Mucosa of stomach (tissue), 1 donor: Measurements from ENCODE around the gene PLEKHS1.

ENCODE experiments used
- H3K27me3 ChIP-seq: one replicate; pipeline ENCODE4 v1.7.0; 2013; ENCODE audit warnings: mild to moderate bottlenecking, low read length; ENCODE audit not compliant: control insufficient read depth, insufficient read depth
- H3K36me3 ChIP-seq: one replicate; pipeline ENCODE4 v1.7.0; 2013; ENCODE audit warnings: low read length; ENCODE audit not compliant: control insufficient read depth, insufficient read depth
- H3K4me1 ChIP-seq: one replicate; pipeline ENCODE4 v1.7.0; 2013; ENCODE audit warnings: mild to moderate bottlenecking, low read length; ENCODE audit not compliant: control insufficient read depth, insufficient read depth
- H3K4me3 ChIP-seq: one replicate; pipeline ENCODE4 v1.7.0; 2013; ENCODE audit warnings: low read length
- H3K9ac ChIP-seq: one replicate; pipeline ENCODE4 v1.7.0; 2013; ENCODE audit warnings: mild to moderate bottlenecking, low read length, moderate library complexity
- H3K9me3 ChIP-seq: one replicate; pipeline ENCODE4 v1.7.0; 2013; ENCODE audit warnings: mild to moderate bottlenecking, low read length, moderate library complexity; ENCODE audit not compliant: control insufficient read depth
- donor health status: Pancreatic carcinoma.

The PLEKHS1 gene

DNA sequence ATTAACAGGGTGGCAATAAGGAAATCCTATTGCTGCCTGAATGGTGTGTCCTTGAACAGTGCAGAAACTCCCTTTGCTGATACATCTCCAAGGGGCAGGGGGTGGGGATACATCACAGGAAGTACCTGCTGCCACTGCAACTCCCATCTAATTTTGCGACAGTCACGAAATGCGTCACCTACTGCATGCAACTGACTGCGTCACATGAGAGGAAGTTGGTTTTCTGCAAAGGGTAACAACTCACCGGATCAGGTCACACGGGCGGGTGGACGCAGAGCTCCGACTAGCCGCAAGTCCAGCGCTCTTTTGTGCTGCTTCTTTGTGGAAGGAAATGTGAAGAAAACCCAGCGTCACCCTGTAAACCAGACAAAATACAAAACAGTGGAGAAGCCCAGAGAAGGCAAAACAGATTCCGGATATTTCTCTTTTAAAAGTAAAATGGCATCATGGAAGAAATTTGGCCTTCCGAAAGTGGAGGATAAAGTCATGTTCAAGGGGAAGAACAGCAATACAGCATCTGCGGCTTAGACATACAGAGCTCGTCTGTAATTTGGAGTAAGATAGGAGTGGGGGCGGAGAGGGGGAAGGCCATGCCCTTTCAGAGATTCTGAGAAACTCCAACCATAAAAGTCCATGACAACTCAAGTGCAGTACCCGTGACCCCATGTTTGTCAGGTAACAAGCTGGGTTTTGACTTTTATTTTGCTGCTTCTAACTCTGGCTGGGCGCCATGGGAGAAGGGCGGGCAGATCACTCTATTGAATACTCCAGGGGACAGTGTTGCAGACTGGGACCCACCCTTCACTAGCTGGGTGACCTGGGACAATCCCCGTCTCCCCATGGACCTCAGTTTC is 32.3 kb upstream of the PLEKHS1 start:
- no peak overlapping the region for H3K9ac ChIP-seq
- H3K27me3 ChIP-seq, result no peaks in the 10 kb centered on the region
- peaks cover 18% of the 10 kb centered on the region for H3K4me1 ChIP-seq
- no peaks in the 10 kb centered on the region for H3K9me3 ChIP-seq
- peaks cover 5% of the 10 kb centered on the region for H3K36me3 ChIP-seq
- H3K4me3 ChIP-seq, result no peak overlapping the region

DNA sequence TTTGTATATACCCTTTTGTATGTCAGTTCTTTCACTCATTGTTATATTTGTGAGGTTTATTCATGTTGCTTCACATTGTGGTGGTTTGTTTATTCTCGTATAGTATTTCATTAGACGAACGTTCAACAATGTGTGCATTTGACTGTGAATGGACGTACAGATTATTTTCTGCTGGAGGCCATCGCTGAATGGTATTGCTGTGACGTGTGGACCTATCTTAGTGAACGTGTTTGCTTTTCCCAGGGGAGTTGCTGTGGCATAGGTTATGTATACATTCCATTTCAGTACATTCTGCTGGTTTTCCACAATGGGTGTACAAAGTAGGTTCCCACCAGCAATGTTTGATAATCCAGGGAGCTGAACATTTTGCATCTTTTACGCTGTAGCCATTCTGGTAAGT is 31.1 kb upstream of the PLEKHS1 start:
- no peak overlapping the region for H3K4me3 ChIP-seq
- H3K9ac ChIP-seq, result no peak overlapping the region
- no peaks in the 10 kb centered on the region for H3K27me3 ChIP-seq
- H3K9me3 ChIP-seq, result no peaks in the 10 kb centered on the region
- H3K36me3 ChIP-seq, result peaks cover 5% of the 10 kb centered on the region
- H3K4me1 ChIP-seq, result peaks cover 18% of the 10 kb centered on the region

DNA sequence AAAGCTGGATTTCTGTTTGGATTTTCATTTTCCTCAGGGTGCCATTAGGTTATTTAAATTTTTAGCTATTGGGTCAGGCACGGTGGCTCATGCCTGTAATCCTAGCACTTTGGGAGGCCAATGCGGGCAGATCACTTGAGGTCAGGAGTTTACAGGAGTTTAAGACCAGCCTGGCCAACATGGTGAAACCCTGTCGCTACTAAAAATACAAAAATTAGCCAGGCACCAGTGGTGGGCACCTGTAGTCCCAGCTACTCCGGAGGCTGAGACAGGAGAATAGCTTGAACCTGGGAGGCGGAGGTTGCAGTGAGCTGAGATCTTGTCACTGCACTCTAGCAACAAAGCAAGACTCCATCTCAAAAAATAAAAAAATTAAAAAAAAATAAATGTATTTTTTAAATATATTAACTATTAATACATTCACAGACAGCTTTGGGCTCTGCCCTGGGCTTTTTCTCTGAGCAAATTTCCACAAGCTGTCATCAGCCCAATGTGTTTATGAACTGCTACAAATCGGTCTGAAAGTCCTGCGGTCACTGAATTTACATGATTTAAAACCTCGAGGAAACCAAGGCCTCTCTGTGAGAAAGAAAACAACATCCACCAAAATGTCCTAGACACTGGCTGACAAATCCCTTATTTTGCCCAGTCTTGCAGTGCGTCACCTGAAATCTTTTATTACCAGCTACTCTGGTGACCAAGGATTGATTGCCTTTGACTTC is 19.2 kb upstream of the PLEKHS1 start:
- H3K4me3 ChIP-seq, result no peak overlapping the region
- H3K27me3 ChIP-seq, result no peaks in the 10 kb centered on the region
- H3K9ac ChIP-seq, result no peak overlapping the region
- H3K9me3 ChIP-seq, result no peaks in the 10 kb centered on the region
- H3K36me3 ChIP-seq, result peaks cover 17% of the 10 kb centered on the region
- no peaks in the 10 kb centered on the region for H3K4me1 ChIP-seq

DNA sequence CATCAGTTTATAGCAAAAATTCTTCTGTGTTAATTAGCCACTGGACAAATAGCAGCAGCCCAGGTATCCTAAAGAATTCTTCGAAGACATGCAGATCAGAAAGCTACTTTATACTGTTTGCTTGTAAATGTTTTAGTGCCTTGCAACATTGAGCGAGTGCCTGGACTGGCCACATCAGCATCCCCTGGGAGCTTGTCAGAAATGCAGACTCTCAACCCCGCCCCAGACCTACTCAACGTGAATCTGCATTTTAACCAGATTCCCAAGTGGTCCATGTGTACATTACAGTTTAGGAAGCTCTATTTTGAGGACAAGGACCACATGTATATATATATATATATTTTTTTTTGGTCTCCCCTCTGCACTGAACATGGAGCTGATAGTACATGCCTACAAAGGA is 18.5 kb upstream of the PLEKHS1 start:
- Histone ChIP-seq H3K9me3 (no peaks in the 10 kb centered on the region), H3K9ac (no peak overlapping the region), H3K4me1 (no peaks in the 10 kb centered on the region), H3K4me3 (no peak overlapping the region), H3K36me3 (peaks cover 17% of the 10 kb centered on the region), H3K27me3 (no peaks in the 10 kb centered on the region)

GRCh38 chr10:113733635-113734034 is 17.8 kb upstream of the PLEKHS1 start:
- Histone ChIP-seq H3K4me1 (no peaks in the 10 kb centered on the region), H3K9ac (no peak overlapping the region), H3K36me3 (peaks cover 16% of the 10 kb centered on the region), H3K27me3 (no peaks in the 10 kb centered on the region), H3K4me3 (no peak overlapping the region), H3K9me3 (no peaks in the 10 kb centered on the region)

GRCh38 chr10:113735913-113736312 is 15.6 kb upstream of the PLEKHS1 start:
- no peaks in the 10 kb centered on the region for H3K4me1 ChIP-seq
- no peaks in the 10 kb centered on the region for H3K27me3 ChIP-seq
- no peak overlapping the region for H3K9ac ChIP-seq
- no peaks in the 10 kb centered on the region for H3K9me3 ChIP-seq
- H3K36me3 ChIP-seq, result no peaks in the 10 kb centered on the region
- no peak overlapping the region for H3K4me3 ChIP-seq

DNA sequence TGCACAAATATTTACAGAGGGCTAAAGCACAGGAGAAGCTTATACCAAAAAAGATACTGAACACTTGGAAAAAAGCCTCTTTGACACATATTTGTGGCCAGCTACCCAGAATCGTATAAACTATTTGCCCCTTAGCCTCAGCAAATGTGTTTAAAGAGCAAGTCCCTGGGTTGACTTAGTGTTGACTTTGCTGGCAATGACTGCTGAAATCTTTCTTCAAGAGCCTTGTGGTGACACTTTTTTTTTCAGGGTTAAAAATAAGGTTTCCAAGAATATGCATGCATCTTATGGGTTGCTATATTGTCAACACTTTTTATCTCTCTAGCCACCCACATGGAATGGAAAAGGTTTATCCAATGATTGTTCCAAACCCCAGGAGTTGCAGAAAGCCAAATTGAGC is 14.9 kb upstream of the PLEKHS1 start:
- Histone ChIP-seq H3K27me3 (no peaks in the 10 kb centered on the region), H3K9ac (no peak overlapping the region), H3K9me3 (no peaks in the 10 kb centered on the region), H3K4me1 (no peaks in the 10 kb centered on the region), H3K4me3 (no peak overlapping the region), H3K36me3 (no peaks in the 10 kb centered on the region)

GRCh38 chr10:113739031-113739430 is 12.5 kb upstream of the PLEKHS1 start:
- H3K4me3 ChIP-seq, result no peak overlapping the region
- no peaks in the 10 kb centered on the region for H3K27me3 ChIP-seq
- no peaks in the 10 kb centered on the region for H3K9me3 ChIP-seq
- no peak overlapping the region for H3K9ac ChIP-seq
- no peaks in the 10 kb centered on the region for H3K36me3 ChIP-seq
- no peaks in the 10 kb centered on the region for H3K4me1 ChIP-seq

- no peaks in the 10 kb centered on the region for H3K9me3 ChIP-seq
- no peak overlapping the region for H3K4me3 ChIP-seq
- H3K4me1 ChIP-seq, result no peaks in the 10 kb centered on the region
- no peaks in the 10 kb centered on the region for H3K36me3 ChIP-seq
- H3K27me3 ChIP-seq, result no peaks in the 10 kb centered on the region
- no peak overlapping the region for H3K9ac ChIP-seq
These were observed 11.9 kb upstream of the PLEKHS1 start for GRCh38 chr10:113739577-113739976.

- Histone ChIP-seq H3K36me3 (no peaks in the 10 kb centered on the region), H3K4me1 (no peaks in the 10 kb centered on the region), H3K4me3 (no peak overlapping the region), H3K9ac (no peak overlapping the region), H3K9me3 (no peaks in the 10 kb centered on the region), H3K27me3 (no peaks in the 10 kb centered on the region)
These were observed 10.6 kb upstream of the PLEKHS1 start for GRCh38 chr10:113740850-113741249.

DNA sequence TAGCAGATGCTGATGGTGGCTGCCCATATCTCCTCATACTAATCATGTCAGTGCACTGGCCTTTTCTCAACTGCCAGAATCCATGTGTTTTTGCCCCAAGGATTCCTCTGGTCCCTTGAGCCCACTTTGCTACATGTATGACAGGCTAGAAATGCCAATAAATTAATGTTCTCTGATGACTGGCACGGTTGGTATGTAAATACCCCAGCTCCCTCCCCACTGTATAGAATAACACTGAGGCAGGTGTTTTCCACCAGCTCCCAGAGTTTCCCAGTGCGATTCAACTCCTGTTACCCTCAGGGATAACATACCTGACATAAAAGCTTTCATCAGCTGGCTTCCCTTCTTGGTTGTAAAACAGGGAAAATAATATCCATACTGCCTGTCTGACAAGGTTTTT is 9.0 kb upstream of the PLEKHS1 start:
- Histone ChIP-seq H3K4me1 (peaks cover 8% of the 10 kb centered on the region), H3K9ac (no peak overlapping the region), H3K4me3 (no peak overlapping the region), H3K27me3 (no peaks in the 10 kb centered on the region), H3K9me3 (no peaks in the 10 kb centered on the region), H3K36me3 (no peaks in the 10 kb centered on the region)

DNA sequence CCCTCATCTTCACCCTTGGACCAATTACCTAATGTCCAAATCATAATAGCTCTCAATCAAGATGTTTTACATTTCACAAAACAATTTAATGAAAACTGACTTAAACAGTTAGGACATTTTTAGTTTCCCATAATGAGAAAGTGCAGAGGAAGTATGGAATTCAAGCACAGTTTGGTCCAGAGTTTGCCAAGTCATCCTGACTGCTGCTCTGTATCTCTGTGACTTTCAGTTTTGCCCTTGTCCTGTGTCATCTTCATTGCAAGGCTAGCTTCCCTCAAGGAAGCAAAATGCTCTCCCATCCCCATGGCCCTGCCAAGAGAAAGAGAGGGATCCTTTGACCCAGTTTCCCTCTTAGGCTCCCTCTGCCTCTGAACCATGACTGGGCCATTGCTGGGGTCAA is 7.9 kb upstream of the PLEKHS1 start:
- no peaks in the 10 kb centered on the region for H3K36me3 ChIP-seq
- peaks cover 8% of the 10 kb centered on the region for H3K4me1 ChIP-seq
- no peaks in the 10 kb centered on the region for H3K27me3 ChIP-seq
- H3K9me3 ChIP-seq, result no peaks in the 10 kb centered on the region
- no peak overlapping the region for H3K4me3 ChIP-seq
- no peak overlapping the region for H3K9ac ChIP-seq
